ENCODE data around the gene ARHGAP19. TPM values are rescaled to one million over a fixed set of nuclear protein-coding genes. Genes with fewer than 3 reads are reported as not detected.

Gene ARHGAP19
- total RNA-seq, 1 donor from 2014 or later, result 27.8 TPM

- H3K4me1 Mint-ChIP-seq (ENCODE audit: low read depth), result no peaks in the 10 kb centered on the region
- no peak for DNase-seq (ENCODE audit: low spot score)
- H3K27ac Mint-ChIP-seq, result no peak overlapping the region
- H3K36me3 Mint-ChIP-seq (ENCODE audit: low read depth), result peaks cover 2% of the 10 kb centered on the region
- peaks cover 54% of the 10 kb centered on the region for H3K27me3 Mint-ChIP-seq (ENCODE audit: insufficient read depth)
- H3K4me3 Mint-ChIP-seq, result no peak overlapping the region
- intact Hi-C loops (cut with micrococcal nuclease), result no loop called here
- H3K9me3 Mint-ChIP-seq, result no peaks in the 10 kb centered on the region
Observed at GRCh38 chr10:97186911-97187310, 105.5 kb downstream of the ARHGAP19 start.

GRCh38 chr10:97185326-97186058 lies 106.9 kb downstream of the ARHGAP19 start, which contains the start of gene SLIT1:
SLIT1 (minus strand) TSS chr10:97185959; CDS start chr10:97185674, 285 bp downstream.
- intact Hi-C loops (cut with micrococcal nuclease), result no loop called here
- Mint-ChIP-seq H3K36me3 (ENCODE audit: low read depth) (peaks cover 2% of the 10 kb centered on the region), H3K9me3 (no peaks in the 10 kb centered on the region), H3K27me3 (ENCODE audit: insufficient read depth) (peaks cover 59% of the 10 kb centered on the region), H3K27ac (no peak within 1 kb of the TSS), H3K4me3 (no peak within 1 kb of the TSS), H3K4me1 (ENCODE audit: low read depth) (no peaks in the 10 kb centered on the region)
- DNase-seq (ENCODE audit: low spot score), result no peak

GRCh38 chr10:97184971-97185325 lies 107.5 kb downstream of the ARHGAP19 start:
- Mint-ChIP-seq H3K9me3 (no peaks in the 10 kb centered on the region), H3K27ac (no peak overlapping the region), H3K27me3 (ENCODE audit: insufficient read depth) (peaks cover 61% of the 10 kb centered on the region), H3K4me3 (no peak overlapping the region), H3K4me1 (ENCODE audit: low read depth) (no peaks in the 10 kb centered on the region), H3K36me3 (ENCODE audit: low read depth) (peaks cover 2% of the 10 kb centered on the region)
- no peak for DNase-seq (ENCODE audit: low spot score)
- intact Hi-C loops (cut with micrococcal nuclease), result no loop called here

GRCh38 chr10:97183314-97183713 lies 109.1 kb downstream of the ARHGAP19 start:
- Mint-ChIP-seq H3K9me3 (no peaks in the 10 kb centered on the region), H3K36me3 (ENCODE audit: low read depth) (peaks cover 2% of the 10 kb centered on the region), H3K27me3 (ENCODE audit: insufficient read depth) (peaks cover 63% of the 10 kb centered on the region), H3K4me3 (no peak overlapping the region), H3K27ac (no peak overlapping the region), H3K4me1 (ENCODE audit: low read depth) (no peaks in the 10 kb centered on the region)
- intact Hi-C loops (cut with micrococcal nuclease), result no loop called here
- DNase-seq (ENCODE audit: low spot score), result no peak

GRCh38 chr10:97182288-97182990 lies 110.0 kb downstream of the ARHGAP19 start:
- intact Hi-C loops (cut with micrococcal nuclease), result no loop called here
- Mint-ChIP-seq H3K36me3 (ENCODE audit: low read depth) (peaks cover 2% of the 10 kb centered on the region), H3K9me3 (no peaks in the 10 kb centered on the region), H3K27ac (no peak overlapping the region), H3K4me1 (ENCODE audit: low read depth) (no peaks in the 10 kb centered on the region), H3K4me3 (no peak overlapping the region), H3K27me3 (ENCODE audit: insufficient read depth) (peaks cover 60% of the 10 kb centered on the region)
- DNase-seq (ENCODE audit: low spot score), result no peak

DNA sequence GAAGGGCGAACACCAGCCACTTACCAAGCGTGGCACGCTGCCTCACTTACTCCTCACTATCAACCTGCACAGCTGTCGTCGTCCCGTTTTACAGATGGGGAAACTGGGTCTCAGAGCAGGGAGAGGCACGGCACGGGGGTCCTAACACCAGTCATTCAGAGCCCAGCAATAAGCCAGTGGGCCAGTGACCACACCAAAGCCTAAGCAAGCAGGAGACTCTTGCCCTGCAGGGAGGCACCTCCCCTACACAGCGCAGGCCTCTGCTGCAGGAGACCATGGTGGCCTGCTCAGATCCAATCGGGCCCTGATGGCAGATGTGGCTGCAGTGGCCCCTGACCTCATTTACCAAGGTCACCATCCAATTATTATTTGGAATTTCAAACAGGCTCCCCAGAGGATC lies 111.5 kb downstream of the ARHGAP19 start:
- Mint-ChIP-seq H3K4me1 (ENCODE audit: low read depth) (no peaks in the 10 kb centered on the region), H3K9me3 (no peaks in the 10 kb centered on the region), H3K27me3 (ENCODE audit: insufficient read depth) (peaks cover 47% of the 10 kb centered on the region), H3K4me3 (no peak overlapping the region), H3K36me3 (ENCODE audit: low read depth) (peaks cover 2% of the 10 kb centered on the region), H3K27ac (no peak overlapping the region)
- DNase-seq (ENCODE audit: low spot score), result no peak
- intact Hi-C loops (cut with micrococcal nuclease), result no loop called here

DNA sequence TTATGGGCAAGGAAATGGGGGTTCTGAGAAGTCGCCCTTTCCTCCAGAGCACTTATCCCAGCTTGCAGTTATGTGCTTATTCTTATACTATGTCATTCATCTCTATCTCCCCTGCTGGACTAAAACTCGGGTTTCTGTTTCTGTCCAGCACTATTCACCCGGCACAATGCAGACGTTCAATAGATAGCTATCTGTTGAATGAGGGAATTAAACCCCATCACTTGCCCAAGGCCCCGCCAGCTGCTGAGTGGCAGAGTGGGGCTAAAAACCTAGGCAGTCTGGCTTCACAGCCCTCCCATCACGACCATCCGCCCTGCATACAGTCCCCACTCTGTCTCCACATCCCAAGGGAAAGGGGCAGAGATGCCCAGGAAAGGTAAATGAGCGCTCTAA lies 112.1 kb downstream of the ARHGAP19 start:
- no peaks in the 10 kb centered on the region for H3K9me3 Mint-ChIP-seq
- no peak overlapping the region for H3K4me3 Mint-ChIP-seq
- peaks cover 2% of the 10 kb centered on the region for H3K36me3 Mint-ChIP-seq (ENCODE audit: low read depth)
- H3K27ac Mint-ChIP-seq, result no peak overlapping the region
- no peaks in the 10 kb centered on the region for H3K4me1 Mint-ChIP-seq (ENCODE audit: low read depth)
- H3K27me3 Mint-ChIP-seq (ENCODE audit: insufficient read depth), result peaks cover 47% of the 10 kb centered on the region
- DNase-seq (ENCODE audit: low spot score), result no peak
- intact Hi-C loops (cut with micrococcal nuclease), result no loop called here

DNA sequence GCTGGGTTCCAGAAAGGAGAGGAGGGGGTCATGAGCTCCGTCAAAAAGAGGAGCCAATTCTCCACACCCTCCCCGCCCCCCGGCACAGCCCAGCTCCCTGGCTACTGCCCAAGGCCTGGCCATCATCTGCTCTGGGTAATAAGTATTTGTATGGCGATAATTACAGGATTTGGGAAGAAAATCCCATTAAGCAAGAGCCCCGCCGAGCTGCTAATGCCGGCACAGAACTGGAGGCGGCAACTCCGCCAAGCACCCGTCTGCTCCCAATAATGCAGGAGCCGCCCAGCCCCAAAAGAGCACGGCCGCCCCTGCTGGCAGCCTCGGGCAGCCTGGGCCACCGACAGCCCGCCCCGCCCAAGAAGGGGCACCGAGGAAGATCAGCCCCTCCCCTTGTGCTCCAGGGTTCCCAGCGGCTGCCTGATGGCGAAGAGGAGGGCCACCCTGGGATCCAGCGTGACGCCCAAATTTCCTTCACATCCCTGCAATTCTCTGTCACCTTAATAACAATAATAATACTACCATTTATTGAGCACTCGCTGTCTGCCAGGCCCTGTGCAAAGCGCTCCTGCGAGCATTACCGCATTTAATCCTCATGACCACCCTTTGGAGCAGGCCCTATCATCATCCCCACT lies 112.6 kb downstream of the ARHGAP19 start:
- Mint-ChIP-seq H3K27me3 (ENCODE audit: insufficient read depth) (peaks cover 44% of the 10 kb centered on the region), H3K36me3 (ENCODE audit: low read depth) (peaks cover 2% of the 10 kb centered on the region), H3K4me3 (no peak overlapping the region), H3K27ac (no peak overlapping the region), H3K4me1 (ENCODE audit: low read depth) (no peaks in the 10 kb centered on the region), H3K9me3 (no peaks in the 10 kb centered on the region)
- intact Hi-C loops (cut with micrococcal nuclease), result no loop called here
- no peak for DNase-seq (ENCODE audit: low spot score)

GRCh38 chr10:97179311-97179710 lies 113.1 kb downstream of the ARHGAP19 start:
- Mint-ChIP-seq H3K4me3 (no peak overlapping the region), H3K27ac (no peak overlapping the region), H3K36me3 (ENCODE audit: low read depth) (no peaks in the 10 kb centered on the region), H3K9me3 (no peaks in the 10 kb centered on the region), H3K27me3 (ENCODE audit: insufficient read depth) (peaks cover 38% of the 10 kb centered on the region), H3K4me1 (ENCODE audit: low read depth) (no peaks in the 10 kb centered on the region)
- intact Hi-C loops (cut with micrococcal nuclease), result no loop called here
- no peak for DNase-seq (ENCODE audit: low spot score)

- Mint-ChIP-seq H3K9me3 (no peaks in the 10 kb centered on the region), H3K4me3 (no peak overlapping the region), H3K27ac (no peak overlapping the region), H3K36me3 (ENCODE audit: low read depth) (no peaks in the 10 kb centered on the region), H3K27me3 (ENCODE audit: insufficient read depth) (peaks cover 31% of the 10 kb centered on the region), H3K4me1 (ENCODE audit: low read depth) (no peaks in the 10 kb centered on the region)
- intact Hi-C loops (cut with micrococcal nuclease), result no loop called here
- no peak for DNase-seq (ENCODE audit: low spot score)
Observed at GRCh38 chr10:97178074-97178473, 114.4 kb downstream of the ARHGAP19 start.

DNA sequence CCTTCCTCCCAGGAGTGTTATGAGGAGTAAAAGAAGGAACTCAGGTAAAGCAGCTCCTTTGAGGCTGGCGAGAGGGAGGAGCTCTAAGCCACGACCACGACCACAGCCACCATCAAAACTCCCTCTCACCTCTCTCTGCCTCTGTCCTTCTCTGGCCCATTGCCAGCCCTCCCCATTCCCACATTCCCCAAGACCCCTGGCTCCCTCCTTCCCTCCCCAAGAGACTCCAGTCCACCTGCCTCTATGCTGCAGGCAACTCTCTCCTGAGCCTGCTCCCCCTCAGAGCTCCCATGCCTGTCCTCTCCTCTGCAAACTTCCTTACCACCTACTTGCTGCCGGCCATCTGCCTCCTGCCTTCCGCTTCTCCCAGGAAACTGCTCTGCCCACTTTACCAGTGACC lies 116.2 kb downstream of the ARHGAP19 start:
- peaks cover 29% of the 10 kb centered on the region for H3K27me3 Mint-ChIP-seq (ENCODE audit: insufficient read depth)
- no peak overlapping the region for H3K4me3 Mint-ChIP-seq
- H3K36me3 Mint-ChIP-seq (ENCODE audit: low read depth), result no peaks in the 10 kb centered on the region

DNA sequence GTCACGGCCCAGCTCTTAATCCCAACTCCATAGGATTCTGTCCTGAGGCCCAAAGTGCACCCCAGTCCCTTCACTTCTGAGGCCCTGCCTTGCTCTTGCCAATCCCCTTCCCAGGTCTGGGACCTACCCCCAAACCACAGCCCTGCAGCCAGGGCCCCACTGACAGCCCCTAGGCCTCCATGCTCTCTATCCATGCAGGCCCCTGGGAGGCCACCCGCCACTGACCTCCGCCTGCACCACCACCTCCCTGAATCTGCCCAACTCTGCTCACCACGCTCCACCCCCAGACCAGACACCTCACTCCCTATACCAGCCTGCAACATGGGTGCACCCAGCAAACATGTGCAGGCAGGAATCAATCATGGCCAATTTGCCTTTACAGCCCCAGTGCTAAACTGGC lies 116.9 kb downstream of the ARHGAP19 start:
- intact Hi-C loops (cut with micrococcal nuclease), result no loop called here
- peaks cover 26% of the 10 kb centered on the region for H3K27me3 Mint-ChIP-seq (ENCODE audit: insufficient read depth)
- no peaks in the 10 kb centered on the region for H3K4me1 Mint-ChIP-seq (ENCODE audit: low read depth)
- no peaks in the 10 kb centered on the region for H3K9me3 Mint-ChIP-seq
- no peak overlapping the region for H3K27ac Mint-ChIP-seq
- no peaks in the 10 kb centered on the region for H3K36me3 Mint-ChIP-seq (ENCODE audit: low read depth)
- DNase-seq (ENCODE audit: low spot score), result no peak
- H3K4me3 Mint-ChIP-seq, result no peak overlapping the region

More for the DNA sequence above, 116.2 kb downstream of the ARHGAP19 start:
- H3K4me1 Mint-ChIP-seq (ENCODE audit: low read depth), result no peaks in the 10 kb centered on the region
- H3K9me3 Mint-ChIP-seq, result no peaks in the 10 kb centered on the region
- intact Hi-C loops (cut with micrococcal nuclease), result no loop called here
- H3K27ac Mint-ChIP-seq, result no peak overlapping the region
- no peak for DNase-seq (ENCODE audit: low spot score)

GRCh38 chr10:97174941-97175340 lies 117.5 kb downstream of the ARHGAP19 start:
- intact Hi-C loops (cut with micrococcal nuclease), result no loop called here
- H3K27me3 Mint-ChIP-seq (ENCODE audit: insufficient read depth), result peaks cover 22% of the 10 kb centered on the region
- no peak overlapping the region for H3K4me3 Mint-ChIP-seq
- DNase-seq (ENCODE audit: low spot score), result no peak
- no peak overlapping the region for H3K27ac Mint-ChIP-seq
- H3K4me1 Mint-ChIP-seq (ENCODE audit: low read depth), result no peaks in the 10 kb centered on the region
- no peaks in the 10 kb centered on the region for H3K36me3 Mint-ChIP-seq (ENCODE audit: low read depth)
- H3K9me3 Mint-ChIP-seq, result no peaks in the 10 kb centered on the region
